Measurements from ENCODE around the gene ALPG. TPM values are rescaled to one million over a fixed set of nuclear protein-coding genes. Genes with fewer than 3 reads are reported as not detected.

ALPG gene
- total and polyA plus RNA-seq, 2 of the 4 experiments (the other 2 are of a cell fraction): not detected

DNA sequence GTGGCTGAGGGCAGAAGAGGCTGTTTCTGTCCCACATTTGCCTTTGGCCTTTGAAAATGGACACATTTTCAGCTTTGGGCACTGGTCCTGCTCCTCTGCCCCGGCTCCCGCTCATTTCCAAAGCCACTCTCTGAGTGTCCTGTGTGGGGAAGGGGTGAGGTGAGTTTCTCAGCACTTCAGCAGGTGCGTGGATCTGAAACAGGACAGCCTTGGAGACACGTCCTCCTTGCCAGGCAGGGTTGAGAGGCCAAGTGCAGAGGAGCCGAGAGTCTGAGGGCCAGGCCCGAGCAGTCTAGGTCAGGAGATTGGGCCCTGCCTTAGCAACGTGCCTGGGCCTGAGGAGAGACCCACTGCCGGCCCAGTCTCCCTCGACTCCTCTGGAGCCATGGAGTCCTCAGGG is 27.4 kb downstream of the ALPG start:
- DNase-seq: no peak
- POLR2A ChIA-PET (ENCODE audit: unreplicated experiment): no interaction called here

More for the DNA sequence above, 27.4 kb downstream of the ALPG start:
- Histone ChIP-seq H4K8ac (ENCODE audit: low read depth in 2 of 2, low read length in 2 of 2) (no peak overlapping the region), H4K20me1 (ENCODE audit: insufficient read depth, low read length) (no peaks in the 10 kb centered on the region), H2BK15ac (ENCODE audit: low read depth, low read length) (no peak overlapping the region), H2AK9ac (replicated peaks; ENCODE audit: low read depth, low read length, poor library complexity) (no peak overlapping the region), H3K4me3 (ENCODE audit: insufficient read depth, low read depth, low read length) (no peak overlapping the region), H2BK20ac (ENCODE audit: low read depth, low read length) (no peak overlapping the region), H3K9me1 (ENCODE audit: insufficient read depth, low read length) (no peaks in the 10 kb centered on the region), H3K56ac (ENCODE audit: extremely low read depth, insufficient read depth, low read length) (no peak overlapping the region), H2AK5ac (ENCODE audit: low read depth, low read length) (no peak overlapping the region), H2AFZ (replicated peaks; ENCODE audit: low read length, poor library complexity) (no peak overlapping the region), H3K4me2 (ENCODE audit: low read depth, low read length) (no peak overlapping the region), H3K23ac (ENCODE audit: low read depth, low read length) (no peak overlapping the region), H3K9me3 (ENCODE audit: control insufficient read depth, insufficient read depth, low read length) (no peaks in the 10 kb centered on the region), H2BK120ac (ENCODE audit: low read depth, low read length) (no peak overlapping the region), H3K79me1 (ENCODE audit: low read depth in 1 of 2, low read length in 2 of 2) (no peaks in the 10 kb centered on the region), H3K9ac (ENCODE audit: low read depth, low read length) (no peak overlapping the region), H3K27ac (ENCODE audit: insufficient read depth, low read length) (no peak overlapping the region), H2BK5ac (ENCODE audit: low read depth, low read length, poor library complexity, severe bottlenecking) (no peak overlapping the region), H3K27me3 (ENCODE audit: control insufficient read depth, insufficient read depth, low read length) (peaks cover 31% of the 10 kb centered on the region), H4K91ac (ENCODE audit: insufficient read depth, low read depth, low read length) (no peak overlapping the region), H4K5ac (ENCODE audit: low read depth, low read length) (no peak overlapping the region), H3K4ac (ENCODE audit: low read depth, low read length) (no peak overlapping the region), H3K14ac (replicated peaks; ENCODE audit: low read depth, low read length) (no peak overlapping the region), H3K4me1 (ENCODE audit: control insufficient read depth, insufficient read depth, low read length) (no peaks in the 10 kb centered on the region), H3K36me3 (ENCODE audit: control insufficient read depth, insufficient read depth, low read length) (no peaks in the 10 kb centered on the region), H3K18ac (ENCODE audit: low read depth, low read length) (no peak overlapping the region)
- dilution Hi-C loops (cut with HindIII; ENCODE audit: low sequenced_read_pairs, unreplicated experiment): no loop called here
- no peak for ATAC-seq (ENCODE audit: low read depth)
- CTCF ChIA-PET: no interaction called here
- intact Hi-C loops (cut with micrococcal nuclease): no loop called here
- no TSS peak for BruUV-seq (replicated peaks)
- in situ Hi-C loops (cut with MboI; ENCODE audit: low sequenced_read_pairs): loop anchor here (5.0 kb wide), 1 partner anchor 527 kb away; no protein-coding TSS in a partner anchor
- no peak for TF ChIP-seq RFX5 (IDR thresholded peaks at IDR 0.05; ENCODE audit: low read depth, low read length)
- TF ChIP-seq CEBPB (IDR thresholded peaks at IDR 0.05; ENCODE audit: low read depth, low read length): no peak
- no peak for TF ChIP-seq CHD1 (IDR thresholded peaks at IDR 0.05; ENCODE audit: low read depth, low read length)
- TF ChIP-seq MAZ (IDR thresholded peaks at IDR 0.05; ENCODE audit: borderline replicate concordance, low read depth, low read length): no peak
- no peak for TF ChIP-seq BHLHE40 (IDR thresholded peaks at IDR 0.05; ENCODE audit: low read depth, low read length)
- no peak for TF ChIP-seq SMC3 (IDR thresholded peaks at IDR 0.05; ENCODE audit: low read depth, low read length)
- TF ChIP-seq, protein P1, sequence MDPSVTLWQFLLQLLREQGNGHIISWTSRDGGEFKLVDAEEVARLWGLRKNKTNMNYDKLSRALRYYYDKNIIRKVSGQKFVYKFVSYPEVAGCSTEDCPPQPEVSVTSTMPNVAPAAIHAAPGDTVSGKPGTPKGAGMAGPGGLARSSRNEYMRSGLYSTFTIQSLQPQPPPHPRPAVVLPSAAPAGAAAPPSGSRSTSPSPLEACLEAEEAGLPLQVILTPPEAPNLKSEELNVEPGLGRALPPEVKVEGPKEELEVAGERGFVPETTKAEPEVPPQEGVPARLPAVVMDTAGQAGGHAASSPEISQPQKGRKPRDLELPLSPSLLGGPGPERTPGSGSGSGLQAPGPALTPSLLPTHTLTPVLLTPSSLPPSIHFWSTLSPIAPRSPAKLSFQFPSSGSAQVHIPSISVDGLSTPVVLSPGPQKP (IDR thresholded peaks at IDR 0.05; ENCODE audit: borderline replicate concordance, low read depth, low read length): no peak
- TF ChIP-seq CTCF (conservative IDR thresholded peaks at IDR 0.05; ENCODE audit: low read depth, low read length): no peak
- TF ChIP-seq USF2 (IDR thresholded peaks at IDR 0.05; ENCODE audit: low read depth, low read length): no peak
- TF ChIP-seq POLR2A (IDR thresholded peaks at IDR 0.05; ENCODE audit: low read depth, low read length): no peak
- no peak for TF ChIP-seq MXI1 (IDR thresholded peaks at IDR 0.05; ENCODE audit: borderline replicate concordance, low read depth, low read length)
- TF ChIP-seq MAFK (IDR thresholded peaks at IDR 0.05; ENCODE audit: low read depth, low read length): no peak
- no peak for TF ChIP-seq FOS (IDR thresholded peaks at IDR 0.05; ENCODE audit: low read depth, low read length)
- 68% methylated on average over 6 of the region's 9 CpGs; no CpG with 5 or more reads in 1 of the 2 experiments for WGBS, 2 experiments (ENCODE audit: extremely low coverage in 2 of 2, insufficient read length in 1 of 2)
